SK-N-SH (cell line): ENCODE results near the gene MIF.

Source experiments
- FOSL2 ChIP-seq: IDR thresholded peaks from 2 replicates; pipeline ENCODE4 v1.4.0; 2012; ENCODE audit warnings: low read depth, mild to moderate bottlenecking, moderate library complexity, borderline replicate concordance
- GABPA ChIP-seq: IDR thresholded peaks from 2 replicates; pipeline ENCODE4 v1.4.0; 2012; ENCODE audit warnings: low read depth, mild to moderate bottlenecking
- POLR2AphosphoS5 ChIP-seq: IDR thresholded peaks from 2 replicates; pipeline ENCODE4 v1.6.1; 2012; ENCODE audit warnings: low read depth, low read length
- SMC3 ChIP-seq: IDR thresholded peaks from 2 replicates; pipeline ENCODE4 v1.6.1; 2012; ENCODE audit warnings: low read depth, low read length, improper control_type of control experiment
- TF ChIP-seq, protein P1 (sequence below): fragments of 150-350 bp; IDR thresholded peaks from 2 replicates; pipeline ENCODE4 v1.6.1; 2017; ENCODE audit warnings: antibody characterized with exemption, low read length, low read depth, borderline replicate concordance
- TF ChIP-seq, protein P2 (sequence below): fragments of 200-600 bp; sonication (generic); IDR thresholded peaks from 2 replicates; pipeline ENCODE4 v1.6.1; 2017; ENCODE audit warnings: antibody characterized with exemption, mild to moderate bottlenecking, moderate library complexity
- TF ChIP-seq, protein P3 (sequence below): IDR thresholded peaks from 2 replicates; pipeline ENCODE4 v1.4.0; 2012; ENCODE audit warnings: low read depth, borderline replicate concordance

DNA sequence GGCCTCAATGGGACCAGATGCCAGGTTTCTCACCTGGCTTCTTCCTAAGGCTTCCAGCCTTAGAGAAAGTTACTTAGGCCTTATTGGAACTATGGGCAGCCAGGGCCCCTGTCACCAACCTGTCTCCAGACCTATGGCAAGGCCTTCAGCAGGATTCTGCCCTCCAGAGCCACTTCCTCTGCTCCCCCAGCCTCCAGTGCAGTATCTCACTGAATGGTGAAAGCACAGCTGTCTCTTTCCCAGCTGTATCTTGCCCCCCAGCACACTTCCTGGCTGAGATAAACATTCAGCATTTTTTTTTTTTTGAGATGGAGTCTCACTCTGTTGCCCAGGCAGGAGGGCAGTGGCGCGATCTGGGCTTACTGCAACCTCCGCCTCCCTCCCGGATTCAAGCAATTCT, 35.0 kb upstream of the MIF start:
- TF ChIP-seq GABPA (no peak), POLR2AphosphoS5 (no peak), FOSL2 (no peak), SMC3 (no peak)
- TF ChIP-seq, protein P1, sequence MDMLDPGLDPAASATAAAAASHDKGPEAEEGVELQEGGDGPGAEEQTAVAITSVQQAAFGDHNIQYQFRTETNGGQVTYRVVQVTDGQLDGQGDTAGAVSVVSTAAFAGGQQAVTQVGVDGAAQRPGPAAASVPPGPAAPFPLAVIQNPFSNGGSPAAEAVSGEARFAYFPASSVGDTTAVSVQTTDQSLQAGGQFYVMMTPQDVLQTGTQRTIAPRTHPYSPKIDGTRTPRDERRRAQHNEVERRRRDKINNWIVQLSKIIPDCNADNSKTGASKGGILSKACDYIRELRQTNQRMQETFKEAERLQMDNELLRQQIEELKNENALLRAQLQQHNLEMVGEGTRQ: no peak
- TF ChIP-seq, protein P2, sequence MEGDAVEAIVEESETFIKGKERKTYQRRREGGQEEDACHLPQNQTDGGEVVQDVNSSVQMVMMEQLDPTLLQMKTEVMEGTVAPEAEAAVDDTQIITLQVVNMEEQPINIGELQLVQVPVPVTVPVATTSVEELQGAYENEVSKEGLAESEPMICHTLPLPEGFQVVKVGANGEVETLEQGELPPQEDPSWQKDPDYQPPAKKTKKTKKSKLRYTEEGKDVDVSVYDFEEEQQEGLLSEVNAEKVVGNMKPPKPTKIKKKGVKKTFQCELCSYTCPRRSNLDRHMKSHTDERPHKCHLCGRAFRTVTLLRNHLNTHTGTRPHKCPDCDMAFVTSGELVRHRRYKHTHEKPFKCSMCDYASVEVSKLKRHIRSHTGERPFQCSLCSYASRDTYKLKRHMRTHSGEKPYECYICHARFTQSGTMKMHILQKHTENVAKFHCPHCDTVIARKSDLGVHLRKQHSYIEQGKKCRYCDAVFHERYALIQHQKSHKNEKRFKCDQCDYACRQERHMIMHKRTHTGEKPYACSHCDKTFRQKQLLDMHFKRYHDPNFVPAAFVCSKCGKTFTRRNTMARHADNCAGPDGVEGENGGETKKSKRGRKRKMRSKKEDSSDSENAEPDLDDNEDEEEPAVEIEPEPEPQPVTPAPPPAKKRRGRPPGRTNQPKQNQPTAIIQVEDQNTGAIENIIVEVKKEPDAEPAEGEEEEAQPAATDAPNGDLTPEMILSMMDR: no peak
- TF ChIP-seq, protein P3, sequence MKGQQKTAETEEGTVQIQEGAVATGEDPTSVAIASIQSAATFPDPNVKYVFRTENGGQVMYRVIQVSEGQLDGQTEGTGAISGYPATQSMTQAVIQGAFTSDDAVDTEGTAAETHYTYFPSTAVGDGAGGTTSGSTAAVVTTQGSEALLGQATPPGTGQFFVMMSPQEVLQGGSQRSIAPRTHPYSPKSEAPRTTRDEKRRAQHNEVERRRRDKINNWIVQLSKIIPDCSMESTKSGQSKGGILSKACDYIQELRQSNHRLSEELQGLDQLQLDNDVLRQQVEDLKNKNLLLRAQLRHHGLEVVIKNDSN: no peak
